Measurements from ENCODE around the gene EIF4G3.

EIF4G3 gene

DNA sequence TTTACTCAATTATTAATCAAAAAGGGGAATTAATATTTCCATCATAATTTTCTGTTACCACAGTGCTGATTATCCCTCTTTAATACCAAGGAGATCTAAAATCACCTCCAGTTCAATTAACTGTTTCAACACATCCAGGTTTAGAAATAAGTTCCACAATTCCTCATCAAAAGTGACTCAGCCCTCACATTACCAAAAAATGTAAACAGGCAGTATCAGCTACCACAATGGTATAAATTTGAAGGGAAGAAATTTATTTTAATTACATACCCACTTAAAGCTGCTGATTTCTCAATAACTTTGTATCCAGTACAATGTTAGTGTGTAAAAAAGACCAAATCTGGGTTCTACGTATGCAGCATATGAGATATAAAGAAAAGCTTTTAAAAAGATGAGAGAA is 51.9 kb downstream of the EIF4G3 start:
- Histone ChIP-seq H3K27ac (no peak overlapping the region), H3K9me3 (no peaks in the 10 kb centered on the region)
- intact Hi-C loops (cut with DNase I; ENCODE audit: low total_unique reads) = no loop called here

GRCh38 chr1:21123287-21123948 is 53.3 kb downstream of the EIF4G3 start:
- Histone ChIP-seq H3K4me3 (no peak overlapping the region), H3K36me3 (peaks cover 0 to 5% (median 0%) of the 10 kb centered on the region in 3 donors), H3K9me3 (no peaks in the 10 kb centered on the region), H3K27me3 (no peaks in the 10 kb centered on the region), H3K4me1 (no peaks in the 10 kb centered on the region), H3K27ac (no peak overlapping the region)
- TF ChIP-seq CTCF (IDR thresholded peaks at IDR 0.05) = no peak
- DNase-seq = no peak
- intact Hi-C loops (cut with DNase I; ENCODE audit: low total_unique reads) = no loop called here

More for the DNA sequence above, 51.9 kb downstream of the EIF4G3 start:
- TF ChIP-seq CTCF (IDR thresholded peaks at IDR 0.05) = no peak
- Histone ChIP-seq H3K4me1 (no peaks in the 10 kb centered on the region), H3K4me3 (no peak overlapping the region), H3K36me3 (peaks cover 0 to 5% (median 0%) of the 10 kb centered on the region in 3 donors), H3K27me3 (no peaks in the 10 kb centered on the region)
- no peak for DNase-seq

GRCh38 chr1:21121764-21122471 is 54.8 kb downstream of the EIF4G3 start:
- no peak for TF ChIP-seq CTCF (IDR thresholded peaks at IDR 0.05)
- Histone ChIP-seq H3K4me1 (no peaks in the 10 kb centered on the region), H3K36me3 (peaks cover 0 to 5% (median 0%) of the 10 kb centered on the region in 3 donors), H3K27ac (no peak overlapping the region), H3K9me3 (no peaks in the 10 kb centered on the region), H3K27me3 (no peaks in the 10 kb centered on the region), H3K4me3 (no peak overlapping the region)
- DNase-seq = no peak
- intact Hi-C loops (cut with DNase I; ENCODE audit: low total_unique reads) = no loop called here

- no peak for TF ChIP-seq CTCF (IDR thresholded peaks at IDR 0.05)
- no peaks in the 10 kb centered on the region for H3K36me3 ChIP-seq
- no peaks in the 10 kb centered on the region for H3K27me3 ChIP-seq
- no peak overlapping the region for H3K27ac ChIP-seq
- H3K4me1 ChIP-seq = no peaks in the 10 kb centered on the region
- no peaks in the 10 kb centered on the region for H3K9me3 ChIP-seq
- no peak for DNase-seq
- intact Hi-C loops (cut with DNase I; ENCODE audit: low total_unique reads) = no loop called here
- H3K4me3 ChIP-seq = no peak overlapping the region
Observed at GRCh38 chr1:21118167-21118566, 58.5 kb downstream of the EIF4G3 start.

DNA sequence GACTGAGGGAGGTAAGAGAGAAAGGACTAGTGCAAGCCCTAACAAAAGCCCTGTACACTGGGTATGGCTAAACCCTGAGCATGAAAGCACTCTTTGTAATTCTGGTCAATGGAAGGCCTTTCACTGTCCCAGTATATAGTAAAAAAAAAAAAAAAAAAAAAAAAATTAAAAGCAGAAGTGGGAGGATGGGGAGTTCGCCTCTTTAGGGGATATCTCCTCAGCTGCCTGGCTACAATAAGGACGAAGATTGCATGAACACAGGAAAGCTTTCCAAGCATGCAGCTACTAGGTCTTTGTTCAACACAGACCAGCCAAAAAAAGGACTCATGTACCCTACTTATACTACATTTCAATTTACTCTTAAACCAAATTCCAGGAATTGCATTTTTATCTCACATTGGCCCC is 59.1 kb downstream of the EIF4G3 start:
- Histone ChIP-seq H3K36me3 (no peaks in the 10 kb centered on the region), H3K4me3 (no peak overlapping the region), H3K9me3 (no peaks in the 10 kb centered on the region), H3K4me1 (no peaks in the 10 kb centered on the region), H3K27ac (no peak overlapping the region), H3K27me3 (no peaks in the 10 kb centered on the region)
- DNase-seq = no peak
- TF ChIP-seq CTCF (IDR thresholded peaks at IDR 0.05) = no peak
- intact Hi-C loops (cut with DNase I; ENCODE audit: low total_unique reads) = no loop called here

Measured in tibial artery (tissue), 4 donors.